HG02763 (cell line): ENCODE measurements around the gene OASL.
"Not testable (repeated sequence)": the region's sequence is repeated elsewhere in the genome, so short reads cannot be mapped to it uniquely, and the experiment has no call there.

Experiments
- ATAC-seq: cut with Tn5 transposase; IDR thresholded peaks from one replicate; pipeline ENCODE4 v1.9.1; 2021; ENCODE audit warnings: mild to moderate bottlenecking, moderate library complexity; ENCODE audit not compliant: unreplicated experiment

OASL gene

DNA sequence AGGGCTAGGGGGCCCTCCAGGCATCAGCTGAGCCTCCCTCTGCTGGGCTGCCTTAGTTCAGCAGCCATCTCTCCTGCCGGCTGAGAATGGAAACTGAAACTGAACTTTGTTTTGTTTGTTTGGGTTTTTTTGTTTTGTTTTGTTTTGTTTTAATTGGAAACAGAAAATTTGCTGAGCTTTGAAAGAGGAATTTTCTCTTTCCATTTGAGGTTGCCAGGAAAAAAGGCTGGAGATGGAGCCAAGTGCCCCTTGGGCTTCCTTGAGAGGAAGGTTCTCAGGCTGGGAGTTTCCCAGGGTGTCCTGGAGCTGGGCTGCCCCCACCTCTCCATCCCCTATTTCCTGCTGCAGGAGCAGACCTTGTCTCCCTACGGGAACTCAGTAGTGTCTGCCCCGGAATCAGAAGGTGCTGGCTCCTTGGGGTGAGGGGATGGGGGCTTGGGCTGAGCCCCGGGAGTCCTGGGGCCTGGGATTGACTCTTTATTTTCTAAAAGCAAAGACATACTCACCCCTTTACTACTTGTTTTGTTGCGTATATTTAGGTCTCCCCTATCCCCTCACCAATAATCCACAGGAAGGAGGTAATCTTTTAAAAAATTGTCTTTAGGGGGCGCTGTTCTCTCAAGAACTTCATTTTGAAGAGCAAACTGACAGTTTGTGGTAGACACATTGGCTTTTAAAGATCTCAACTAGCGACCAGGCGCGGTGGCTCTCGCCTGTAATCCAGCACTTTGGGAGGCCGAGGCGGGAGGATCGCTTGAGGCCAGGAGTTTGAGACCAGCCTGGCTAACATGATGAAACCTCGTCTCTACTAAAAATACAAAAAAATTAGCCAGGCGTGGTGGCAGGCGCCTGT, 21.3 kb upstream of the OASL start:
- peak; percentile 59 for ATAC-seq

- ATAC-seq, result no peak
These were observed 20.2 kb upstream of the OASL start for GRCh38 chr12:121059031-121059898.

DNA sequence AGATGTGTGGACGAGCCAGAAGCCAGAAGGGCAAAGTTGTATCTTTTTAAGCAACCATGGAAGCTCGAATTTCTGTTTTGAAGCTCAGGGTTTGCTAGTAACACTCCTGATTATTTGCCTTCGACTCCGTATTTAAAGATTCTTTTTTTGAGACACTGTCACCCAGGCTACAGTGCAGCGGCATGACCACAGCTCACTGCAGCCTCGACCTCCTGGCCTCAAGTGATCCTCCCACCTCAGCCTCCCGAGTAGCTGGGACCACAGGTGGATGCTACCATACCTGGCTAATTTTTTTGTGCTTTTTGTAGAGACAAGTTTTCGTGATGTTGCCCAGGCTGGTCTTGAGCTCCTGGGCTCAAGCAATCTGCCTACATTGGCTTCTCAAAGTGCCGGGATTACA, 18.7 kb upstream of the OASL start:
- no peak for ATAC-seq

DNA sequence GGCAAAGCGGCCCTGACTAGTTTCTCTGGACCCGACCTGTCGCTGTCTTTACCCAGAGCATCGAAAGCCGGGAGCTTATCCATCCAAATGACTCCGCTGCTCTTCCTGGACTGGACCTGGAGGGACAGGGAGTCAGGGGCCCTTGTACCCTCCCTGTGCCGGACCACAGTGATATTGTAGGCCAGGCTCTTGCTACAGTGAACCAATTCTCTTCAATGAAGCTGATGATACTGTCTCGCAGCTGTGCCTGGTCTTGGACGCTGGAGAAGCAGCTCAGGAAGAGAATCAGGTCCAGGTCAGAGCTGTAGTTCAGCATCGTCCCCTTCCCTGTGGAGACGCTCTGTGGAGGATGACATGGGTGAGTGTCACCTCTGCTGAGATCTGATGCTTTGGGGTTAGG, 14.7 kb upstream of the OASL start:
- no peak for ATAC-seq

DNA sequence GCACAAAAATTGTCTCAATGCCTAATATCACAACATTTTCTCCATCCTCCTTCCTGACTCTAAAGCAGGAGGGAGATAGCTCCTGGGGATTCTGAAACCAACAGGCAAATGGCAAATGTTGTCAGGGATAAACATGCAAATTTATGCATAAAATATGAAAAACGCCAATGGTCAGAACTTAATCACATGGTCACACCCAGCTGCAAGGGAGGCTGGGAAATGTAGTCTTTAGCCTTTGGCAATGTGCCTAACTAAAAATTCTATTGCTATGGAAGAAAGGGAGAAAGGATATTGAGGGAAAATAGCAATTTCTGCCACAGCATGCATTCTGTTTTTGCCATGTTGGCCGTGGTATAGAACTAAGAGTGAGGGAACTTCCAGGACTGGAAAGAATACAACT, 11.7 kb upstream of the OASL start:
- ATAC-seq, result no peak

DNA sequence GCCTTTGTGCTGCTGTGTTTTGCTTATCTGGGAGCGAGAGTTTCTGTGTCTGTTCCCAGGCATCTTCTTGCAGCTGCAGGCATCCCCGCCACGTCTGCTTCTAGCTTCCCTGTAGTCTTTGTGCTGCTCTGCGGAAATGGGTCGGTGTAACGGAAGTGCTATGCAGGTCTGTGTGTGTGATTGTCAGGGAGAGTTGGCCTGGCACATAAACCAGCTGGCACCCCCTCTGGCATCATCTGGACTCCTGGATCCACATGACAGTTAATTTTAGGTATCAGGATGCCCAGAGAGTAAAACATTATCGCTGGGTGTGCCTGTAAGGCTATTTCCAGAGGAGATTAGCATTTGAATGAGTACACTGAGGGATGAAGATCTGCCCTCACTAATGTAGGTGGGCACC, 9.4 kb upstream of the OASL start:
- ATAC-seq, result no peak

GRCh38 chr12:121047400-121047799, 8.4 kb upstream of the OASL start:
- ATAC-seq, result not testable (repeated sequence)

DNA sequence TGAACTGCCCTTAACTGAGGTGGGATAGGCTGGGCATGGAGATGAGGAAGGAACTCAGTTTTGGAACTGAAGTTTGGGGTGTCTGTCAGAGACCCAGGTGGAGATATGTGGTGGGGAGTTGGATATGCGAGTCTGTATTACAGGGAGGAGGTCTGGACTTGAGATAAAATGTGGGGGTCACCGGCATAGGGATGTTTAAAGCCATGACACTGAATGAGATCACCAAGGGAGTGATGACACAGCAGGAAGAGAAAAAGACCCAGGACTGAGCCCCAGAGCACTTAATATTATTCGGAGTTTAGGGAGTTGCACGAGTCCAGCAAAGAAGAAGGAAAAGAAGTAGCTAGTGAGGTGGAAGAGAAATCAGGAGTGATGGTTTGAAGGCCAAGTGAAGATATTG, 4.0 kb upstream of the OASL start:
- ATAC-seq, result no peak

DNA sequence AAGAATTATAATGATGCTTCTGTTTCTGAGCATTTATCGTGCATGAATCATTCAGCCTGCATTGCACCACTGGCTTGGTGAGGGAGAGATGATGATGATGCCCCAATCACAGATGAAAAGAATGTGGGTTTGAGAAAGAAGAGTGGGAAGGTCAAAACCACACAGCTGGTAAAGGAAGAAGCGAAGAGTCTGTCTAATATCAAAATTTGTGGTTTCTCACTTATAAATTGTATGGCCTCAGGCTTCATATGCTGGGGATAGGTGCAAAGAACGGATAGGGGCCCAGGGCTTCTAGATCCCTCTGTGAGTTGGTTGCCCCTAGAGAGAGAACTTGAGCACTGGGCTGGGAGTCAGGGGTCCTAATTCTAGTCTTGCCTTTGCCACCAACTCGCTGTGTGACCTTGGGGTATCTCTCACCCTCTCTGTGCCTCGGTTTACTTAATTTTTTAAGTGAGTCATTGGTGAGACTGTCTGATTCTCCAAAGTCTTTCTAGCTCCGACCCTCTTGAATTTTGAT, 2.2 kb downstream of the OASL start:
- no peak for ATAC-seq

DNA sequence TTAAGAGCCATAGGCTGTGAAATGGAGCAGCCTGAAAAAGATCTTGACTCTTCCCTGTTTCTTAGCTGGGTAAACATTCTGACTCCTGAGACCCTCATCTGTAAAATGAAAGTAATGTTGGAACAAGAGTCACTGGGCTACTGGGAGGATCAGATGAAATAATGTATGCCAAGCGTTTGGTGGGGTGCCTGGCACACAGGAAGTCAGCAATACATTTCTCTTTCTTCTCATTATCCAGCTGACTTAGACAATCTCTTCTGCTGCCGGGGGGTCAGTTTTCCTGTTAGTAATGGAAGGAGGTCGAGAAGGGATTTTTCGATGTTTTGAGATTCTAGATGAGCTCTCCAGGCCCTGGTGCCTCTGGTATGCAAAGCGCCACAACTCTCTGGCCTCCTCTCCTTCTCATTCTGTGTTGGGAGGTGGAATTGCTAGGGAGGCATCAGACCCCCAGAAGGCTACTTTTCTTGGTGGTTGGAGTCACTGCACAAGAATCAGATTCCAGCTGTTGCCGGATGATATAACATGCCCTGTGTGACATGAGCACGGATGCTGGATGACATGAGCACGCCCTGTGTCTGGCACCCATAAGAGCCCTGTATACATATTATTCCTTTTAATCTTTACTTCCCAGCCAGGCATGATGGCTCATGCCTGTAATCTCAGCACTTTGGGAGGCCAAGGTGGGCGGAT, 4.3 kb downstream of the OASL start:
- no peak for ATAC-seq

- no peak for ATAC-seq
These were observed 5.3 kb downstream of the OASL start for GRCh38 chr12:121033625-121034349.

- ATAC-seq, result no peak
These were observed 8.4 kb downstream of the OASL start for GRCh38 chr12:121030576-121031212.

- ATAC-seq, result no peak
These were observed 12.6 kb downstream of the OASL start for GRCh38 chr12:121026274-121027045.

DNA sequence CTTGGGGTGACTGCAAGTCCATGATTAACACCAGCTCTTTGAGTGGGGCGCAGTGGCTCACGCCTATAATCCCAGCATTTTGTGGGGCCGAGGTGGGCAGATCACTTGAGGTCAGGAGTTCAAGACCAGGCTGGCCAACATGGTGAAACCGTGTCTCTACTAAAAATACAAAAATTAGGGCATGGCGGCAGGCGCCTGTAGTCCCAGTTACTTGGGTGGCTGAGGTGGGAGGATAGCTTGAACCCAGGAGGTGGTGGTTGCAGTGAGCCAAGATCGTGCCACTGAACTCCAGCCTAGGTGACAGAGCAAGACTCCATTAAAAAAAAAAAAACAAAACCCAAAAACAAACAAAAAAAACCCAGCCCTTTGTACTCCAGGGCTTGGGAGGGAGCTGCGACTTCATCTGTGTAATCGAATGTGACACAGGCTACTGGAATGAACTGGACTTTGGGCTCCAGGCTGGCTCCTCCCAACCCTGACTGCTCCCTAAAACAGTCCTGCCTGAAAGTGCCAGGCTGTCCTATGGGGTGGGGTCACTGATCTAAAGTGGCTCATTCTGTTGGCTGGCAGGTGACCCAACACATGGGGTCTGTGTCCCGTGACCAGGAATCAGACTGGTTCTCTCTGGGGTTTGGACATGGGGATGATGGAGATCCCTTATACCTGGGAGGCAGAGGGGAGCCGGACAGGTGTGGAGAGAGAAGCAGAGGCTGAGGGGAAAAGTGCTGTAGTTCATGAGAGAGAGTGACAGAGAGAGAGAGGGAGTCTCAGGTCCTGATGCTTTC, 13.4 kb downstream of the OASL start:
- no peak for ATAC-seq

- no peak for ATAC-seq
These were observed 15.2 kb downstream of the OASL start for GRCh38 chr12:121023799-121024198.

- no peak for ATAC-seq
These were observed 16.3 kb downstream of the OASL start for GRCh38 chr12:121022713-121023112.

GRCh38 chr12:121021754-121022153, 17.3 kb downstream of the OASL start:
- no peak for ATAC-seq

GRCh38 chr12:121018860-121019617, 20.0 kb downstream of the OASL start:
- no peak for ATAC-seq
